Heart left ventricle (tissue), 13 donors: ENCODE results near the gene ABCC4.

ENCODE experiments used
- CTCF ChIP-seq, 12 donors: fragments of 200-600 bp; sonication (generic) in 4 of 12; IDR thresholded peaks; one replicate each; pipeline versions ENCODE4 v1.5.0 to v1.8.0; 2018 to 2022; ENCODE audit warnings: antibody characterized with exemption in 12 of 12, mild to moderate bottlenecking in 5 of 12
- POLR2A ChIP-seq, 2 donors: fragments of 450-650 bp; IDR thresholded peaks; one replicate each; pipeline ENCODE4 v1.6.1; 2017; ENCODE audit warnings: antibody characterized with exemption in 2 of 2, mild to moderate bottlenecking in 2 of 2, moderate library complexity in 2 of 2
- donor health status: ischemic (EF 13 %, LVEDD 7.1; RV severe dilation, severe dysfunction).
- donor health status: DM: no; HTN: yes; CAD: no.
- donor health status: DM: no; HTN: no; CAD: no.
- donor health status: ischemic (EF 25% LVEDD 6.9; RV normal size, moderate dysfunction).
- donor health status: ischemic (EF 25% LVEDD 5.7; RV mildly dilated, moderate dysfunction).
- donor health status: ischemic (EF 35%, LVEDD 5.7; RV mildly dilated, moderate dysfunction).
- donor health status: nonischemic (EF 11% LVEDD 7.7; RV severe dilation, severe dysfunction).
- donor health status: DM: yes; HTN: yes; CAD: no.
- donor health status: PGD.
- donor health status: ischemic (EF 29% LVEDD 5.4; RV normal size, mild dysfunction).
- donor health status: nonischemic (EF 23%, LVEDD 6.1; RV moderate dilation, normal function).

- TF ChIP-seq CTCF (IDR thresholded peaks at IDR 0.05) = no peak
- no peak for TF ChIP-seq POLR2A (IDR thresholded peaks at IDR 0.05)
Observed at GRCh38 chr13:95120650-95121049, 180.6 kb downstream of the ABCC4 start.
